HEK293 (cell line): ENCODE results near the gene PLEKHJ1.

Experiments used
- CTCF ChIA-PET: fragments of 350-600 bp; formaldehyde crosslinking; extraction: SDS; loops from one replicate; lab custom pipeline; 2021; ENCODE audit warnings: antibody characterized with exemption; lab: Yijun Ruan, JAX
- POLR2A ChIA-PET: fragments of 300-600 bp; formaldehyde crosslinking; extraction: SDS; loops from one replicate; lab custom pipeline; 2020; ENCODE audit warnings: antibody characterized with exemption, inconsistent platforms; lab: Yijun Ruan, JAX
- H3K27ac ChIP-seq: fragments of 200-500 bp; sonication (Bioruptor generic); 2 replicates; pipeline ENCODE4 v1.5.1; 2014; ENCODE audit warnings: low read depth, low read length, control low read depth, inconsistent platforms; ENCODE audit errors: extremely low read depth
- H3K36me3 ChIP-seq, 2 experiments: fragments of 200-500 bp in 1 of 2; sonication (Bioruptor generic) in 1 of 2; 1 replicate in 1 of 2; 2 replicates in 1 of 2; pipeline ENCODE4 v1.5.1; 2014 to 2017; ENCODE audit warnings: inconsistent platforms in 2 of 2, low read length in 2 of 2; ENCODE audit not compliant: control insufficient read depth in 2 of 2, insufficient read depth in 1 of 2
- H3K4me1 ChIP-seq: fragments of 200-500 bp; sonication (Bioruptor generic); 2 replicates; pipeline ENCODE4 v1.5.1; 2014; ENCODE audit warnings: mild to moderate bottlenecking, low read length, inconsistent platforms; ENCODE audit not compliant: control insufficient read depth, insufficient read depth
- H3K4me3 ChIP-seq: 2 replicates; pipeline ENCODE4 v1.5.1; 2011; ENCODE audit warnings: low read depth, mild to moderate bottlenecking, control low read depth, low read length, moderate library complexity
- H3K9me3 ChIP-seq: fragments of 200-500 bp; sonication (Bioruptor generic); 2 replicates; pipeline ENCODE4 v1.5.1; 2014; ENCODE audit warnings: low read depth, low read length, inconsistent platforms; ENCODE audit not compliant: control insufficient read depth, insufficient read depth
- AEBP2 ChIP-seq: fragments of 450-650 bp; formaldehyde crosslinking; IDR thresholded peaks from 2 replicates; pipeline ENCODE4 v1.5.1; 2016; ENCODE audit warnings: missing biosample characterization, missing genetic modification characterization, borderline replicate concordance
- BCL11A ChIP-seq: fragments of 450-650 bp; formaldehyde crosslinking; IDR thresholded peaks from 2 replicates; pipeline ENCODE4 v1.5.1; 2016; ENCODE audit warnings: low read depth, missing biosample characterization, missing genetic modification characterization
- HOXD13 ChIP-seq: sonication (generic); formaldehyde crosslinking; IDR thresholded peaks from 2 replicates; pipeline ENCODE4 v1.8.0; 2022; ENCODE audit warnings: missing genetic modification reagents, borderline replicate concordance
- KLF10 ChIP-seq: fragments of 450-650 bp; IDR thresholded peaks from 2 replicates; pipeline ENCODE4 v1.5.1; 2018; ENCODE audit warnings: missing biosample characterization, mild to moderate bottlenecking, missing genetic modification characterization
- KLF8 ChIP-seq: fragments of 450-650 bp; formaldehyde crosslinking; IDR thresholded peaks from 2 replicates; pipeline ENCODE4 v1.5.1; 2016; ENCODE audit warnings: missing biosample characterization, missing genetic modification characterization
- KLF9 ChIP-seq: fragments of 450-650 bp; formaldehyde crosslinking; IDR thresholded peaks from 2 replicates; pipeline ENCODE4 v1.5.1; 2016; ENCODE audit warnings: missing biosample characterization, missing genetic modification characterization, low read depth
- ZBTB1 ChIP-seq: fragments of 450-650 bp; formaldehyde crosslinking; IDR thresholded peaks from 2 replicates; pipeline ENCODE4 v1.5.1; 2016; ENCODE audit warnings: missing biosample characterization, missing genetic modification characterization
- ZBTB17 ChIP-seq: fragments of 450-650 bp; formaldehyde crosslinking; IDR thresholded peaks from 2 replicates; pipeline ENCODE4 v1.5.1; 2016; ENCODE audit warnings: missing biosample characterization, missing genetic modification characterization
- ZBTB48 ChIP-seq: fragments of 450-650 bp; formaldehyde crosslinking; IDR thresholded peaks from 2 replicates; pipeline ENCODE4 v1.5.1; 2016; ENCODE audit warnings: missing biosample characterization, missing genetic modification characterization
- ZBTB8A ChIP-seq: fragments of 450-650 bp; formaldehyde crosslinking; IDR thresholded peaks from 2 replicates; pipeline ENCODE4 v1.5.1; 2016; ENCODE audit warnings: missing biosample characterization, missing genetic modification characterization
- ZEB2 ChIP-seq: fragments of 450-650 bp; formaldehyde crosslinking; IDR thresholded peaks from 2 replicates; pipeline ENCODE4 v1.5.1; 2016; ENCODE audit warnings: missing biosample characterization, missing genetic modification characterization
- ZNF112 ChIP-seq: fragments of 450-650 bp; formaldehyde crosslinking; IDR thresholded peaks from 2 replicates; pipeline ENCODE4 v1.5.0; 2017; ENCODE audit warnings: missing biosample characterization, missing genetic modification characterization
- ZNF114 ChIP-seq: fragments of 450-650 bp; formaldehyde crosslinking; IDR thresholded peaks from 2 replicates; pipeline ENCODE4 v1.5.0; 2017; ENCODE audit warnings: missing biosample characterization, missing genetic modification characterization
- ZNF132 ChIP-seq: fragments of 450-650 bp; formaldehyde crosslinking; IDR thresholded peaks from 2 replicates; pipeline ENCODE4 v1.5.1; 2017; ENCODE audit warnings: missing biosample characterization, missing genetic modification characterization, borderline replicate concordance
- ZNF146 ChIP-seq: fragments of 450-650 bp; formaldehyde crosslinking; IDR thresholded peaks from 2 replicates; pipeline ENCODE4 v1.5.1; 2016; ENCODE audit warnings: missing biosample characterization, missing genetic modification characterization
- ZNF16 ChIP-seq: fragments of 450-650 bp; formaldehyde crosslinking; IDR thresholded peaks from 2 replicates; pipeline ENCODE4 v1.5.1; 2016; ENCODE audit warnings: low read depth, missing biosample characterization, missing genetic modification characterization
- ZNF223 ChIP-seq: fragments of 450-650 bp; formaldehyde crosslinking; IDR thresholded peaks from 2 replicates; pipeline ENCODE4 v1.5.1; 2016; ENCODE audit warnings: missing biosample characterization, missing genetic modification characterization
- ZNF239 ChIP-seq: fragments of 450-650 bp; formaldehyde crosslinking; IDR thresholded peaks from 2 replicates; pipeline ENCODE4 v1.5.1; 2016; ENCODE audit warnings: missing biosample characterization, missing genetic modification characterization
- ZNF248 ChIP-seq: fragments of 450-650 bp; formaldehyde crosslinking; IDR thresholded peaks from 2 replicates; pipeline ENCODE4 v1.5.1; 2017; ENCODE audit warnings: missing biosample characterization, missing genetic modification characterization
- ZNF335 ChIP-seq: fragments of 450-650 bp; formaldehyde crosslinking; conservative IDR thresholded peaks from 2 replicates; pipeline ENCODE4 v1.5.1; 2016; ENCODE audit warnings: missing biosample characterization, missing genetic modification characterization
- ZNF341 ChIP-seq: fragments of 450-650 bp; formaldehyde crosslinking; IDR thresholded peaks from 2 replicates; pipeline ENCODE4; 2016; ENCODE audit warnings: low read depth, missing biosample characterization, missing genetic modification characterization
- ZNF354C ChIP-seq: fragments of 450-650 bp; formaldehyde crosslinking; IDR thresholded peaks from 2 replicates; pipeline ENCODE4 v1.5.1; 2016; ENCODE audit warnings: missing biosample characterization, missing genetic modification characterization, low read depth, borderline replicate concordance
- ZNF394 ChIP-seq: fragments of 450-650 bp; formaldehyde crosslinking; IDR thresholded peaks from 2 replicates; pipeline ENCODE4 v1.5.1; 2016; ENCODE audit warnings: missing biosample characterization, missing genetic modification characterization, mild to moderate bottlenecking, moderate library complexity, borderline replicate concordance
- ZNF404 ChIP-seq: fragments of 450-650 bp; formaldehyde crosslinking; IDR thresholded peaks from 2 replicates; pipeline ENCODE4 v1.5.1; 2017; ENCODE audit warnings: missing biosample characterization, missing genetic modification characterization
- ZNF501 ChIP-seq: fragments of 450-650 bp; formaldehyde crosslinking; IDR thresholded peaks from 2 replicates; pipeline ENCODE4 v1.5.1; 2016; ENCODE audit warnings: missing biosample characterization, missing genetic modification characterization
- ZNF529 ChIP-seq: fragments of 450-650 bp; formaldehyde crosslinking; IDR thresholded peaks from 2 replicates; pipeline ENCODE4 v1.5.1; 2017; ENCODE audit warnings: missing genetic modification characterization, missing biosample characterization; ENCODE audit not compliant: insufficient replicate concordance
- ZNF585B ChIP-seq: fragments of 450-650 bp; formaldehyde crosslinking; IDR thresholded peaks from 2 replicates; pipeline ENCODE4 v1.5.1; 2016; ENCODE audit warnings: missing biosample characterization, missing genetic modification characterization
- ZNF600 ChIP-seq: fragments of 450-650 bp; formaldehyde crosslinking; IDR thresholded peaks from 2 replicates; pipeline ENCODE4 v1.5.1; 2016; ENCODE audit warnings: missing biosample characterization, missing genetic modification characterization
- ZNF624 ChIP-seq: fragments of 450-650 bp; formaldehyde crosslinking; IDR thresholded peaks from 2 replicates; pipeline ENCODE4 v1.5.1; 2017; ENCODE audit warnings: missing biosample characterization, missing genetic modification characterization
- ZNF626 ChIP-seq: fragments of 450-650 bp; sonication (Bioruptor Pico); formaldehyde crosslinking; IDR thresholded peaks from 2 replicates; pipeline ENCODE4 v1.5.1; 2018; ENCODE audit warnings: missing biosample characterization, missing genetic modification characterization, inconsistent platforms
- ZNF645 ChIP-seq: fragments of 450-650 bp; formaldehyde crosslinking; IDR thresholded peaks from 2 replicates; pipeline ENCODE4; 2016; ENCODE audit warnings: missing biosample characterization, missing genetic modification characterization
- TF ChIP-seq, protein P1 (sequence below): fragments of 450-650 bp; formaldehyde crosslinking; IDR thresholded peaks from 2 replicates; pipeline ENCODE4 v1.5.1; 2016; ENCODE audit warnings: missing biosample characterization, missing genetic modification characterization
- TF ChIP-seq, protein P2 (sequence below): fragments of 450-650 bp; formaldehyde crosslinking; IDR thresholded peaks from 2 replicates; pipeline ENCODE4 v1.5.1; 2016; ENCODE audit warnings: missing biosample characterization, missing genetic modification characterization

Gene PLEKHJ1

GRCh38 chr19:2259336-2259735 lies 23.2 kb upstream of the PLEKHJ1 start:
- no peaks in the 10 kb centered on the region for H3K9me3 ChIP-seq
- ChIA-PET CTCF (interaction anchor here (0.6 to 1.7 kb wide), 6 partner anchors 15 to 387 kb away, joined by 3 to 11 read pairs (median 4); partner anchors contain the start of gene PLEKHJ1), POLR2A (interaction anchor here (1.0 to 1.9 kb wide), 3 partner anchors 20 to 217 kb away, joined by 3 to 4 read pairs (median 3); partner anchors contain the start of genes GADD45B, LSM7 and SPPL2B)
- no peaks in the 10 kb centered on the region for H3K4me1 ChIP-seq
- H3K36me3 ChIP-seq, result no peaks in the 10 kb centered on the region
- no peak overlapping the region for H3K27ac ChIP-seq
- H3K4me3 ChIP-seq, result no peak overlapping the region
- TF ChIP-seq ZNF624 (tag by site-specific recombination), result no peak
- no peak for TF ChIP-seq ZNF354C
- no peak for TF ChIP-seq ZNF626 (tag by site-specific recombination)
- TF ChIP-seq, protein P1, sequence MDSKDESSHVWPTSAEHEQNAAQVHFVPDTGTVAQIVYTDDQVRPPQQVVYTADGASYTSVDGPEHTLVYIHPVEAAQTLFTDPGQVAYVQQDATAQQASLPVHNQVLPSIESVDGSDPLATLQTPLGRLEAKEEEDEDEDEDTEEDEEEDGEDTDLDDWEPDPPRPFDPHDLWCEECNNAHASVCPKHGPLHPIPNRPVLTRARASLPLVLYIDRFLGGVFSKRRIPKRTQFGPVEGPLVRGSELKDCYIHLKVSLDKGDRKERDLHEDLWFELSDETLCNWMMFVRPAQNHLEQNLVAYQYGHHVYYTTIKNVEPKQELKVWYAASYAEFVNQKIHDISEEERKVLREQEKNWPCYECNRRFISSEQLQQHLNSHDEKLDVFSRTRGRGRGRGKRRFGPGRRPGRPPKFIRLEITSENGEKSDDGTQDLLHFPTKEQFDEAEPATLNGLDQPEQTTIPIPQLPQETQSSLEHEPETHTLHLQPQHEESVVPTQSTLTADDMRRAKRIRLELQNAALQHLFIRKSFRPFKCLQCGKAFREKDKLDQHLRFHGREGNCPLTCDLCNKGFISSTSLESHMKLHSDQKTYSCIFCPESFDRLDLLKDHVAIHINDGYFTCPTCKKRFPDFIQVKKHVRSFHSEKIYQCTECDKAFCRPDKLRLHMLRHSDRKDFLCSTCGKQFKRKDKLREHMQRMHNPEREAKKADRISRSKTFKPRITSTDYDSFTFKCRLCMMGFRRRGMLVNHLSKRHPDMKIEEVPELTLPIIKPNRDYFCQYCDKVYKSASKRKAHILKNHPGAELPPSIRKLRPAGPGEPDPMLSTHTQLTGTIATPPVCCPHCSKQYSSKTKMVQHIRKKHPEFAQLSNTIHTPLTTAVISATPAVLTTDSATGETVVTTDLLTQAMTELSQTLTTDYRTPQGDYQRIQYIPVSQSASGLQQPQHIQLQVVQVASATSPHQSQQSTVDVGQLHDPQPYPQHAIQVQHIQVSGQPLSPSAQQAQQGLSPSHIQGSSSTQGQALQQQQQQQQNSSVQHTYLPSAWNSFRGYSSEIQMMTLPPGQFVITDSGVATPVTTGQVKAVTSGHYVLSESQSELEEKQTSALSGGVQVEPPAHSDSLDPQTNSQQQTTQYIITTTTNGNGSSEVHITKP (tag by site-specific recombination), result peak; percentile 69
- TF ChIP-seq ZNF645 (tag by site-specific recombination), result no peak
- TF ChIP-seq ZNF112 (tag by site-specific recombination), result no peak
- TF ChIP-seq ZNF239, result no peak
- TF ChIP-seq AEBP2, result no peak
- TF ChIP-seq ZNF585B, result no peak
- TF ChIP-seq ZNF600 (tag by site-specific recombination), result peak; percentile 92
- peak; percentile 25; the same call in 1 of the 2 replicates for TF ChIP-seq KLF8
- TF ChIP-seq, protein P2, sequence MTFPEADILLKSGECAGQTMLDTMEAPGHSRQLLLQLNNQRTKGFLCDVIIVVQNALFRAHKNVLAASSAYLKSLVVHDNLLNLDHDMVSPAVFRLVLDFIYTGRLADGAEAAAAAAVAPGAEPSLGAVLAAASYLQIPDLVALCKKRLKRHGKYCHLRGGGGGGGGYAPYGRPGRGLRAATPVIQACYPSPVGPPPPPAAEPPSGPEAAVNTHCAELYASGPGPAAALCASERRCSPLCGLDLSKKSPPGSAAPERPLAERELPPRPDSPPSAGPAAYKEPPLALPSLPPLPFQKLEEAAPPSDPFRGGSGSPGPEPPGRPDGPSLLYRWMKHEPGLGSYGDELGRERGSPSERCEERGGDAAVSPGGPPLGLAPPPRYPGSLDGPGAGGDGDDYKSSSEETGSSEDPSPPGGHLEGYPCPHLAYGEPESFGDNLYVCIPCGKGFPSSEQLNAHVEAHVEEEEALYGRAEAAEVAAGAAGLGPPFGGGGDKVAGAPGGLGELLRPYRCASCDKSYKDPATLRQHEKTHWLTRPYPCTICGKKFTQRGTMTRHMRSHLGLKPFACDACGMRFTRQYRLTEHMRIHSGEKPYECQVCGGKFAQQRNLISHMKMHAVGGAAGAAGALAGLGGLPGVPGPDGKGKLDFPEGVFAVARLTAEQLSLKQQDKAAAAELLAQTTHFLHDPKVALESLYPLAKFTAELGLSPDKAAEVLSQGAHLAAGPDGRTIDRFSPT (tag by site-specific recombination), result no peak
- TF ChIP-seq ZBTB48, result no peak
- no peak for TF ChIP-seq KLF10
- no peak for TF ChIP-seq ZNF394 (tag by site-specific recombination)
- TF ChIP-seq ZBTB8A (tag by site-specific recombination), result no peak
- TF ChIP-seq ZNF146, result no peak
- TF ChIP-seq ZNF248 (tag by site-specific recombination), result no peak
- TF ChIP-seq ZNF223 (tag by site-specific recombination), result no peak
- no peak for TF ChIP-seq BCL11A (tag by site-specific recombination)
- no peak for TF ChIP-seq ZNF335 (tag by site-specific recombination)
- no peak for TF ChIP-seq ZNF341 (tag by site-specific recombination)
- TF ChIP-seq ZNF529 (tag by site-specific recombination), result no peak
- TF ChIP-seq ZBTB1 (tag by site-specific recombination), result no peak
- peak; percentile 51 for TF ChIP-seq ZBTB17 (tag by site-specific recombination)
- no peak for TF ChIP-seq HOXD13
- no peak for TF ChIP-seq ZNF132 (tag by site-specific recombination)
- TF ChIP-seq ZNF404 (tag by site-specific recombination), result no peak
- no peak for TF ChIP-seq ZNF16
- no peak for TF ChIP-seq ZNF114 (tag by site-specific recombination)
- no peak for TF ChIP-seq KLF9 (tag by site-specific recombination)
- peak; percentile 60; the same call in 1 of the 2 replicates for TF ChIP-seq ZEB2 (tag by site-specific recombination)
- TF ChIP-seq ZNF501 (tag by site-specific recombination), result no peak
